Fibroblast of the conjunctiva (primary cell): ENCODE measurements around the gene GREB1.

Experiments
- DNase-seq: peaks from one replicate; pipeline ENCODE4 v3.0.0-alpha.2; 2010; ENCODE audit warnings: low read depth

The GREB1 gene

GRCh38 chr2:11681722-11682589 lies 148.1 kb downstream of the GREB1 start:
- no peak for DNase-seq

DNA sequence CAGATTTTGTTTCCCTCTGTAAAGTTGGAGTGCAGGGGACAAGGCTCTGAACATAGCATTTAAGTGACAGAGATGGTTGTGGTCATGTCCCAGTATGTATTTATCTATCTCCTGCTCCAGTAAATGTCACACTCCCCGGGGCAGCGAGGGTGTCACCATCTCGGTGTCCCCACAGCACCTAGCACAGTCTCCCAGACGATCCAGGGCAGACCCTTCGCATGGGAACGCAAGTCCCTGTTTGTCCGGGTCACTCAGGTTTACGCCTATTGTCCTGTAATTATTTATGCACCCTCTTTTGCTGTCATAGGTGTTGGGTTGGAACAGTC lies 148.7 kb downstream of the GREB1 start:
- DNase-seq, result no peak

DNA sequence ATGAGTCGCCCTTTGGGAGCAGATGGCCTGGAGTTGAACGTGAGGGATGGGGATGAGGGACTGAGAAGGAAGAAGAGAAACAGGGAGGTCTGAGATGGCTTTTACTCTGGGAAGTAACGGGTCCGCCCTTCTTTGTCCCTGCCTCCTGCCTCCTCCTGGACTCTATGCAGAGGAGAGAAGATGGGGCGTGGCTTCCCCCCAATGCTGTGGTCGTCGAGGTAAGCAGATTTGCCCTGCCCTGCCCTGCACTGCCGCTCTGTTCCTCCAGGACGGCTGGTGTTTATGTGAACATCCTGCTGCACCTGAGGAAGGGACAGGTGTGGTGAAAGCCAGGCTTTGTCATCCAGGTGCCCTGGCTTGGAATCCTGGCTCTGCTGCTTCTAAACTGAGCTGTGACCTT lies 149.6 kb downstream of the GREB1 start:
- no peak for DNase-seq

- DNase-seq, result no peak
Measured at GRCh38 chr2:11683966-11684365, 150.1 kb downstream of the GREB1 start.

DNA sequence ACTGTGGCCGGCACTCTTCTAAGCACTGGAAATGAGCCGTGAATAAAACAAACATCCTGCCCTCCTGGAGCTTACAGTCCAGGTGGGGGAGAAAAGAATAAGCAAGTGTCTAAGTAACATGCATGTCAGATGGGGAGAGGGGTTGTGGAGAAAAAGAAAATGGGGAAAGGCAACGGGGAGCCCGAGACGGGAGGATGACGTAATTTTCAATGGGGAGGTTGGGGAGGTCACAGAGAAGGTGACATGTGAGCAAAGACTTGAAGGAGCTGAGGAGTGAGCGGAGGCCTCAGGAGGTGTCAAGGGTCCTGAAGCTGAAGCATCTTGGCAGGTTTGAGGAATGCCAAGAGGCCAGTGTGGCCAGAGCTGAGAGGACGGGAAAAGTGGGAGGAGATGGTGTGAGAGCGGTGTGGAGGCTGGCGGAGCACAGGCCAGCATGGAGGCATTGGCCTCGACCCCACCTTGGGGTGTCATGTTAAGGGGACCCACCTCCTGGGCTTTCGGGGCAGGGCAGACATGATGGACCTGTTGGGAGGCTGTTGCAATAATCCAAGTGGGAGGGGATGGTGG lies 151.1 kb downstream of the GREB1 start:
- DNase-seq, result no peak

GRCh38 chr2:11685906-11686470 lies 152.1 kb downstream of the GREB1 start:
- DNase-seq, result no peak

- no peak for DNase-seq
Measured at GRCh38 chr2:11687736-11688135, 153.9 kb downstream of the GREB1 start.

GRCh38 chr2:11688222-11689069 lies 154.6 kb downstream of the GREB1 start:
- DNase-seq, result peak; percentile 67

GRCh38 chr2:11691076-11691660 lies 157.3 kb downstream of the GREB1 start:
- DNase-seq, result no peak
